ENCODE measurements around the gene ATG9B. TPM values are rescaled to one million over a fixed set of nuclear protein-coding genes. Genes with fewer than 3 reads are reported as not detected.

ATG9B gene
- total and polyA plus RNA-seq, 2 of the 13 experiments (the other 11 are each of a cell fraction or from before 2014, with no cell fraction given) = 0.24 TPM; not detected in 1

DNA sequence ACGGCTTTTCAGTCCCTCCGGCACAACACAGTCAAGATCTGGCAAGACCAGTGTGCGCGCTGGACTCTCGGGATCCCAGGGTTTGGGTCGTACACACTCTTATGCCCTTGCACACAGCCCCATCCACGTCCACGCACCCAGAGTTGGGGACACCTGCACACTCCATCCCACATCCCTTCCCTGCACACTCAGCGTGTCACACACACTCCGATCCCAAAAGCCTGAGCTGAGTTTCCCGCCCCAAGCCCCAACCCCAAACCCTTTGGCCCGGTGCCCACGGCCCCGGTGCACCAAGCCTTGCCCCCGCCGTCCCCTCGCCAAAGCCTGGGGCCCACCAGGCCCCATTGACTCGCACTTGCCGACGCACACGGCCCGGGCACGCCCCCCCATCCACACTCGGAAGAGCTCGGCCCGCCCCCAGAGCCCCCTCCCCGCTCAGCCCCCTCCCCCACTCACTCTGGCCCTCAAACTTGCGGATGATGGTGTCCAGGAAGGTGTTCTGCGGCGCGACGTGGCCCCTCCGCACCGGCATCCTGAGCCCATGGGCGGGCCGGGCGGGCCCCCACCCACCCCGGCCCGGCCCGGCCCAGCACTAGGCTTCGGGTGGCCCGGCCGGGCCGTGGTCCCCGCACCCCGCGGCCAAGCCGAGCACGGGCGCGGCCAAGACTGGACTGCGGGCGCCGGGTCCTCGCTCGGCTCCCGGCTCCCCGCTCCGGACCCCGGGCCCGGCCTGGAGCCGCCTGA is 46.7 kb downstream of the ATG9B start:
- no peak overlapping the region for H3K27ac ChIP-seq (ENCODE audit: extremely low read length, insufficient read depth, low read length)
- no peaks in the 10 kb centered on the region for H3K36me3 ChIP-seq (replicated peaks in 1 of 2; ENCODE audit: control insufficient read depth in 1 of 2, insufficient read depth in 2 of 2, low read length in 2 of 2)
- TF ChIP-seq, protein P1, sequence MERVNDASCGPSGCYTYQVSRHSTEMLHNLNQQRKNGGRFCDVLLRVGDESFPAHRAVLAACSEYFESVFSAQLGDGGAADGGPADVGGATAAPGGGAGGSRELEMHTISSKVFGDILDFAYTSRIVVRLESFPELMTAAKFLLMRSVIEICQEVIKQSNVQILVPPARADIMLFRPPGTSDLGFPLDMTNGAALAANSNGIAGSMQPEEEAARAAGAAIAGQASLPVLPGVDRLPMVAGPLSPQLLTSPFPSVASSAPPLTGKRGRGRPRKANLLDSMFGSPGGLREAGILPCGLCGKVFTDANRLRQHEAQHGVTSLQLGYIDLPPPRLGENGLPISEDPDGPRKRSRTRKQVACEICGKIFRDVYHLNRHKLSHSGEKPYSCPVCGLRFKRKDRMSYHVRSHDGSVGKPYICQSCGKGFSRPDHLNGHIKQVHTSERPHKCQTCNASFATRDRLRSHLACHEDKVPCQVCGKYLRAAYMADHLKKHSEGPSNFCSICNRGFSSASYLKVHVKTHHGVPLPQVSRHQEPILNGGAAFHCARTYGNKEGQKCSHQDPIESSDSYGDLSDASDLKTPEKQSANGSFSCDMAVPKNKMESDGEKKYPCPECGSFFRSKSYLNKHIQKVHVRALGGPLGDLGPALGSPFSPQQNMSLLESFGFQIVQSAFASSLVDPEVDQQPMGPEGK (CRISPR knock-in tag; IDR thresholded peaks at IDR 0.05) = no peak
- TF ChIP-seq, protein P2, sequence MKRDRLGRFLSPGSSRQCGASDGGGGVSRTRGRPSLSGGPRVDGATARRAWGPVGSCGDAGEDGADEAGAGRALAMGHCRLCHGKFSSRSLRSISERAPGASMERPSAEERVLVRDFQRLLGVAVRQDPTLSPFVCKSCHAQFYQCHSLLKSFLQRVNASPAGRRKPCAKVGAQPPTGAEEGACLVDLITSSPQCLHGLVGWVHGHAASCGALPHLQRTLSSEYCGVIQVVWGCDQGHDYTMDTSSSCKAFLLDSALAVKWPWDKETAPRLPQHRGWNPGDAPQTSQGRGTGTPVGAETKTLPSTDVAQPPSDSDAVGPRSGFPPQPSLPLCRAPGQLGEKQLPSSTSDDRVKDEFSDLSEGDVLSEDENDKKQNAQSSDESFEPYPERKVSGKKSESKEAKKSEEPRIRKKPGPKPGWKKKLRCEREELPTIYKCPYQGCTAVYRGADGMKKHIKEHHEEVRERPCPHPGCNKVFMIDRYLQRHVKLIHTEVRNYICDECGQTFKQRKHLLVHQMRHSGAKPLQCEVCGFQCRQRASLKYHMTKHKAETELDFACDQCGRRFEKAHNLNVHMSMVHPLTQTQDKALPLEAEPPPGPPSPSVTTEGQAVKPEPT (CRISPR knock-in tag; IDR thresholded peaks at IDR 0.05; ENCODE audit: low read depth) = no peak
- TF ChIP-seq ZFYVE20 (CRISPR knock-in tag; IDR thresholded peaks at IDR 0.05; ENCODE audit: borderline replicate concordance, low read depth) (no peak), FLYWCH1 (CRISPR knock-in tag; IDR thresholded peaks at IDR 0.05) (no peak), ZNF138 (CRISPR knock-in tag; IDR thresholded peaks at IDR 0.05; ENCODE audit: low read depth) (no peak)
- H3K9ac ChIP-seq (ENCODE audit: insufficient read depth, low read depth, low read length) = no peak overlapping the region
- peaks cover 37% of the 10 kb centered on the region for H3K4me1 ChIP-seq (ENCODE audit: insufficient read depth, low read length)
- H3K79me2 ChIP-seq (ENCODE audit: insufficient read depth, low read length) = no peaks in the 10 kb centered on the region
- no TSS peak for BruUV-seq (replicated peaks)
- H4K20me1 ChIP-seq (ENCODE audit: insufficient read depth, low read length) = peaks cover 5% of the 10 kb centered on the region; the same call in 1 of the 2 replicates
- ATAC-seq (no peak), FAIRE-seq (no peak), DNase-seq (ENCODE audit: low spot score) (no peak)
- intact Hi-C loops (cut with micrococcal nuclease; ENCODE audit: unreplicated experiment) = no loop called here
- 11% methylated on average over 9 of the region's 62 CpGs for WGBS (ENCODE audit: low lambda C conversion rate)
- H2AFZ ChIP-seq (ENCODE audit: low read length) = no peak overlapping the region
- in situ Hi-C loops (cut with HindIII; ENCODE audit: extremely low pct_ligation_motif_present, low pct_unique_long_range_greater_than_20kb) = no loop called here
- no peaks in the 10 kb centered on the region for H3K9me3 ChIP-seq (ENCODE audit: low read length)
- peak overlapping the region in 1 of 3 experiments; percentile 66; a peak in 2 of 6 replicates for H3K4me3 ChIP-seq (replicated peaks in 1 of 3; ENCODE audit: insufficient read depth in 1 of 3, low read depth in 2 of 3, low read length in 3 of 3)
- CTCF ChIA-PET (ENCODE audit: low intra/inter-chr PET ratio, low total read pairs) = no interaction called here
- peaks cover 14 to 66% of the 10 kb centered on the region in 2 experiments for H3K27me3 ChIP-seq (ENCODE audit: control insufficient read depth in 1 of 2, insufficient read depth in 2 of 2, low read length in 2 of 2)
- H3K4me2 ChIP-seq (ENCODE audit: low read depth, low read length) = peak overlapping the region; percentile 39; the same call in 1 of the 2 replicates
- POLR2A ChIA-PET = no interaction called here
